Prostate gland (tissue), 2 donors: ENCODE data around the gene NCAM1.

Source experiments
- POLR2AphosphoS5 ChIP-seq: sonication (generic); formaldehyde crosslinking; IDR thresholded peaks from one replicate; pipeline ENCODE4 v1.6.1; 2017; ENCODE audit warnings: antibody characterized with exemption
- TF ChIP-seq, protein P1 (sequence below), 4 experiments: fragments of 200-600 bp in 2 of 4; fragments of 450-650 bp in 2 of 4; sonication (generic) in 2 of 4; IDR thresholded peaks; 1 replicate in 3 of 4; 2 replicates in 1 of 4; pipeline ENCODE4 v1.5.1; 2016 to 2019; ENCODE audit warnings: antibody characterized with exemption in 4 of 4, mild to moderate bottlenecking in 2 of 4, moderate library complexity in 2 of 4

DNA sequence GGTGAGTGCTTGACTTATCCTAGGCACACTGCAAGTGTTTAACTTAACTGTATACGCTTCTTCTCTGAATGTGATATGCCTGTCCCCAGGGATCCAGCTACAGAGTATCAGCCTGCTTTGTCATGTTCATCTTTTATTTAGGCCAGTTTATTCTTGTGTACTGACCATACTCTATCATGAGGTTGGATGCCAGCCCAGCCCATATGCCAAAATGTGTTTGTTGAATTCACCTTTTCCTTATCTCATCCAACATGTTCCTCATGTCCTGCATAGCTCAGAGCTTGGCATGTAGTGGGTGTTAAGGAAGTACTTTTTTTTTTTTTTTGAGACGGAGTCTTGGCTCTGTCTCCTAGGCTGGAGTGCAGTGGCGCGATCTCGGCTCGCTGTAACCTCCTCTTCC lies 116.2 kb downstream of the NCAM1 start:
- TF ChIP-seq, protein P1, sequence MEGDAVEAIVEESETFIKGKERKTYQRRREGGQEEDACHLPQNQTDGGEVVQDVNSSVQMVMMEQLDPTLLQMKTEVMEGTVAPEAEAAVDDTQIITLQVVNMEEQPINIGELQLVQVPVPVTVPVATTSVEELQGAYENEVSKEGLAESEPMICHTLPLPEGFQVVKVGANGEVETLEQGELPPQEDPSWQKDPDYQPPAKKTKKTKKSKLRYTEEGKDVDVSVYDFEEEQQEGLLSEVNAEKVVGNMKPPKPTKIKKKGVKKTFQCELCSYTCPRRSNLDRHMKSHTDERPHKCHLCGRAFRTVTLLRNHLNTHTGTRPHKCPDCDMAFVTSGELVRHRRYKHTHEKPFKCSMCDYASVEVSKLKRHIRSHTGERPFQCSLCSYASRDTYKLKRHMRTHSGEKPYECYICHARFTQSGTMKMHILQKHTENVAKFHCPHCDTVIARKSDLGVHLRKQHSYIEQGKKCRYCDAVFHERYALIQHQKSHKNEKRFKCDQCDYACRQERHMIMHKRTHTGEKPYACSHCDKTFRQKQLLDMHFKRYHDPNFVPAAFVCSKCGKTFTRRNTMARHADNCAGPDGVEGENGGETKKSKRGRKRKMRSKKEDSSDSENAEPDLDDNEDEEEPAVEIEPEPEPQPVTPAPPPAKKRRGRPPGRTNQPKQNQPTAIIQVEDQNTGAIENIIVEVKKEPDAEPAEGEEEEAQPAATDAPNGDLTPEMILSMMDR (IDR thresholded peaks at IDR 0.05), result no peak
- no peak for TF ChIP-seq POLR2AphosphoS5
